ENCODE data around the gene CD58.
A peak's percentile ranks its signal among the peaks of the same experiment; 100 is the strongest.
"Not testable (repeated sequence)": the region's sequence is repeated elsewhere in the genome, so short reads cannot be mapped to it uniquely, and the experiment has no call there.

CD58 gene

DNA sequence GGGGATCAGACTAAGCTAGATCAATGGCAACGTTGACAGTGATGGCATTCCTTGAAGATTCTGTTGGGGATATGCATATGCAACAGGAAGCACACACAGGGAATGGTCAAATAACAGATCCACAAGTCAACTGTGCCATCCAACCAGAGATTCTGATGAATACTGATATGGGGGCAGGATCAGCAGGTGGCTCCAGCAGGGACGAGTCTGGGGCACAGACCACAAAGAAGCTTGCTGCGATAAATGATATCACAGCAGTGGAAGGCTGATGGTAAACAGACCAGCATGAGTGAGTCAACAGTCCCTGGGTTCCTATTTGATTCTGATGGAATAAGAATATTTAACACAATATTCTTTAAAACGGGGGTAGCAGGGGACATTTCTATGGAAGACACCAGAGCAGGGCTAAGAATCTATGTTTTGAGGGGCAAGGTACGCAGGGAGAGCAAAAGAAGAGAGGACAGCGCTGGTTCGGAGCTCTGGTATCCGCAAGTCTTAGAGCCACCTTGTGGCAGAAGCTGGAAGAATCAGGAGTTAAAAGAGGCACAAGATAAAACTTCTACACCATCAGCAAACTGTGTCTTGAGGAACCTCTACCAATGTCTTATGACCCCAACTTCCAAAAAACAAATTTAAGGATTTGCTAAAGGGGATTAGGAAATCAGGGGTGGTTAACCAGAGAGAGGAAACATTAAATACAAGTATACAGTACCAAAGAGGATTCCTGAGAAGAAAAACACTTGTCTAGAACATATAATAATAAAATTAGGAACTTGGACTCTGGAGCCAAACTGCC is 25.3 kb upstream of the CD58 start:
- not testable (repeated sequence) for H3K4me2 ChIP-seq (ENCODE audit: low read length); H4K5ac ChIP-seq (ENCODE audit: low read length); H3K23ac ChIP-seq (ENCODE audit: low read length); H3K56ac ChIP-seq (ENCODE audit: low read length); H3K4me1 ChIP-seq (ENCODE audit: control insufficient read depth, low read depth, low read length); H3K27ac ChIP-seq (ENCODE audit: low read depth, low read length); H3K27me3 ChIP-seq (ENCODE audit: insufficient read depth, low read length, poor library complexity); H3K18ac ChIP-seq (ENCODE audit: low read length); H3K79me1 ChIP-seq (ENCODE audit: low read length); H2BK5ac ChIP-seq (ENCODE audit: low read length); H3K36me3 ChIP-seq (ENCODE audit: control insufficient read depth, insufficient read depth, low read length); H2BK120ac ChIP-seq (ENCODE audit: low read depth, low read length); H3K79me2 ChIP-seq (ENCODE audit: control insufficient read depth, insufficient read depth, low read length); H3K4me3 ChIP-seq (ENCODE audit: low read length); H3K4ac ChIP-seq (ENCODE audit: low read depth, low read length); H3K9ac ChIP-seq (ENCODE audit: low read length); H2BK15ac ChIP-seq (replicated peaks; ENCODE audit: low read depth); H4K8ac ChIP-seq (ENCODE audit: low read depth, low read length); H2AK5ac ChIP-seq (ENCODE audit: low read length)
- DNase-seq: peak; percentile 52
- WGBS (ENCODE audit: extremely low coverage, insufficient coverage, low lambda C conversion rate): no CpG with 5 or more reads among the region's 8 CpGs

DNA sequence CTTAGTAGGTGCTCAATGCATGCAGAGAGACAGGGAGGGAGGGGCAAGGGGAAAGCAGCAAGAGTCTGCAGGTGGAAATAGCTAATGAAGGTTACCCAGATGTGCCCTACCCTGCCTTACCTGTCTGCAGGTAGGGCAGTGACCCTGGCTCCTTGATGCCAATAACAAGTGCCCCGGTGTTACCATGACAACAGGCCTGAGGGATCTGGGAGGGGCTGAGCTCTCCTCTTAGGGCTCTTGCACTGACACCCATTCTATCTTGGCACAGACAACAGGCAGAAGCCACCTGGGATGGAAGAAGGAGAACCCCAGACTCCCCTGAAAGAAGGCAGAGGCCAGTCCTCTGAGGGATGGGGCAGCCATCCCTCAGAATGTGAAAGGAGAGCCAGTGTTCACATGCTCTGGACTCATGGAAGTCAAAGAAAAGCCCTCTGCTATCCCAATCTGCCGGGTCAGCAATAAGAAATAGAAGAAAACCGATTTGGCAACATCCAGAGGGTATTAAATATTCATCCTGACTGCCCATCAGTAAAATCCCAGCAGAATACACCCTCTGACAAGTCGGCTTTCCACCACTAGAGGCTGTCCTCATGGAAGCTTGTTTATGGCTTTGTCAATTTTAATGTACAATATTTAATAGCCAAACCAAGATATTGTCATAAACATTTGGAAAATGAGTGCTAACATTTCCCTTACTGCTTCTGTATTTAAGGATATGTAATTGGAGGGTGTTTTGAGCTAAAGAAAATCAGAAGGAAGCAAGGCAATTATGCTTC is 24.4 kb upstream of the CD58 start:
- H3K36me3 ChIP-seq (ENCODE audit: control insufficient read depth, insufficient read depth, low read length); DNase-seq; H3K27ac ChIP-seq (ENCODE audit: low read depth, low read length); H3K9ac ChIP-seq (ENCODE audit: low read length); H2BK5ac ChIP-seq (ENCODE audit: low read length); H4K8ac ChIP-seq (ENCODE audit: low read depth, low read length); H3K4me2 ChIP-seq (ENCODE audit: low read length); H3K18ac ChIP-seq (ENCODE audit: low read length); H3K56ac ChIP-seq (ENCODE audit: low read length); H3K27me3 ChIP-seq (ENCODE audit: insufficient read depth, low read length, poor library complexity); H4K5ac ChIP-seq (ENCODE audit: low read length); H3K23ac ChIP-seq (ENCODE audit: low read length); H2AK5ac ChIP-seq (ENCODE audit: low read length); H3K79me2 ChIP-seq (ENCODE audit: control insufficient read depth, insufficient read depth, low read length); H3K4me3 ChIP-seq (ENCODE audit: low read length); H2BK15ac ChIP-seq (replicated peaks; ENCODE audit: low read depth); H3K4ac ChIP-seq (ENCODE audit: low read depth, low read length); H3K79me1 ChIP-seq (ENCODE audit: low read length); H3K4me1 ChIP-seq (ENCODE audit: control insufficient read depth, low read depth, low read length); H2BK120ac ChIP-seq (ENCODE audit: low read depth, low read length): not testable (repeated sequence)
- no CpG with 5 or more reads among the region's 4 CpGs for WGBS (ENCODE audit: extremely low coverage, insufficient coverage, low lambda C conversion rate)

DNA sequence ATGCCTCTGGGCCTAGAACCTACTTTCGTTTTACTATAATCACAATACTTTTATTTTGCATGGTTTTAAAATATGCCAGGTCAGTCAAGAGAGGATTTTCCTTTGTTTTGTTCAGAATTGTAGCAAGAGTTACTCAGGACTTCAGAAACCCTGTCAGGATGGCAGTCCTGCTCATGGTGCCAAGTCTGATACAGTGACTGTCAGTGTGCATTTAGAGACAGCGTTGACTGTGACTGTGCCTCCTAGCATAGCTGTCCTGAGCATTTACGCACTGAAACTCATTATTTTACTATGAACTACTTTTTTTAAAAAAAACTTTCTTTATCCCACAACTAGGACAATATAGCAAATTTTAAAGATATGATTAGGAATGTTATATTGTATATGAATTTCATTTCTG is 23.2 kb upstream of the CD58 start:
- H4K5ac ChIP-seq (ENCODE audit: low read length); H3K4me1 ChIP-seq (ENCODE audit: control insufficient read depth, low read depth, low read length); DNase-seq; H3K79me2 ChIP-seq (ENCODE audit: control insufficient read depth, insufficient read depth, low read length); H3K36me3 ChIP-seq (ENCODE audit: control insufficient read depth, insufficient read depth, low read length); H3K4me2 ChIP-seq (ENCODE audit: low read length); H3K27ac ChIP-seq (ENCODE audit: low read depth, low read length); H3K18ac ChIP-seq (ENCODE audit: low read length); H4K8ac ChIP-seq (ENCODE audit: low read depth, low read length); H3K4me3 ChIP-seq (ENCODE audit: low read length); H3K23ac ChIP-seq (ENCODE audit: low read length); H3K56ac ChIP-seq (ENCODE audit: low read length); H2AK5ac ChIP-seq (ENCODE audit: low read length); H2BK120ac ChIP-seq (ENCODE audit: low read depth, low read length); H3K27me3 ChIP-seq (ENCODE audit: insufficient read depth, low read length, poor library complexity); H3K9ac ChIP-seq (ENCODE audit: low read length); H2BK5ac ChIP-seq (ENCODE audit: low read length); H3K4ac ChIP-seq (ENCODE audit: low read depth, low read length); H2BK15ac ChIP-seq (replicated peaks; ENCODE audit: low read depth); H3K79me1 ChIP-seq (ENCODE audit: low read length): not testable (repeated sequence)
- no CpG with 5 or more reads among the region's 3 CpGs for WGBS (ENCODE audit: extremely low coverage, insufficient coverage, low lambda C conversion rate)

DNA sequence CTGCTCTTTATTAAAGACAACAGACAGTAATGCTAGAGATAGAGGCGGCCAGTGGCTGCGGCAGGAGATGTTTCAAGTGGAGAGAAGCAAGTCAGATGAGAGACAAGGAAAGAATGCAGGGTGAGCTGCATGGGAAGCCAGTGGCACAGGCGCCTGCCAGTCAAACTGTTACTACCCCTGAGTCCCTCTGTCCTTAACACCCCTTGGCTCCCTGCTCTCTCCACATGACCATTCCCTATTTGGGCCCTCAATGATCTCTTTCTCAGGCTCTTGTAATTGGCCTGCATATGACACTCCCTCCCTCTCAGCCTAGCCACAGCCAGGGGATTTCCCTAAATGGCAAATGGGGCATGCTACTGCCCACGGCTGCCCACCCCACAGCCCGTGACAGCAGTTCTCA is 22.6 kb upstream of the CD58 start:
- DNase-seq; H4K5ac ChIP-seq (ENCODE audit: low read length); H3K18ac ChIP-seq (ENCODE audit: low read length); H3K36me3 ChIP-seq (ENCODE audit: control insufficient read depth, insufficient read depth, low read length); H3K9ac ChIP-seq (ENCODE audit: low read length); H3K56ac ChIP-seq (ENCODE audit: low read length); H4K8ac ChIP-seq (ENCODE audit: low read depth, low read length); H2BK5ac ChIP-seq (ENCODE audit: low read length); H3K4me1 ChIP-seq (ENCODE audit: control insufficient read depth, low read depth, low read length); H3K79me2 ChIP-seq (ENCODE audit: control insufficient read depth, insufficient read depth, low read length); H3K27me3 ChIP-seq (ENCODE audit: insufficient read depth, low read length, poor library complexity); H3K27ac ChIP-seq (ENCODE audit: low read depth, low read length); H3K4me3 ChIP-seq (ENCODE audit: low read length); H2BK15ac ChIP-seq (replicated peaks; ENCODE audit: low read depth); H3K23ac ChIP-seq (ENCODE audit: low read length); H3K4me2 ChIP-seq (ENCODE audit: low read length); H2AK5ac ChIP-seq (ENCODE audit: low read length); H3K4ac ChIP-seq (ENCODE audit: low read depth, low read length); H2BK120ac ChIP-seq (ENCODE audit: low read depth, low read length); H3K79me1 ChIP-seq (ENCODE audit: low read length): not testable (repeated sequence)
- no CpG with 5 or more reads among the region's 5 CpGs for WGBS (ENCODE audit: extremely low coverage, insufficient coverage, low lambda C conversion rate)

DNA sequence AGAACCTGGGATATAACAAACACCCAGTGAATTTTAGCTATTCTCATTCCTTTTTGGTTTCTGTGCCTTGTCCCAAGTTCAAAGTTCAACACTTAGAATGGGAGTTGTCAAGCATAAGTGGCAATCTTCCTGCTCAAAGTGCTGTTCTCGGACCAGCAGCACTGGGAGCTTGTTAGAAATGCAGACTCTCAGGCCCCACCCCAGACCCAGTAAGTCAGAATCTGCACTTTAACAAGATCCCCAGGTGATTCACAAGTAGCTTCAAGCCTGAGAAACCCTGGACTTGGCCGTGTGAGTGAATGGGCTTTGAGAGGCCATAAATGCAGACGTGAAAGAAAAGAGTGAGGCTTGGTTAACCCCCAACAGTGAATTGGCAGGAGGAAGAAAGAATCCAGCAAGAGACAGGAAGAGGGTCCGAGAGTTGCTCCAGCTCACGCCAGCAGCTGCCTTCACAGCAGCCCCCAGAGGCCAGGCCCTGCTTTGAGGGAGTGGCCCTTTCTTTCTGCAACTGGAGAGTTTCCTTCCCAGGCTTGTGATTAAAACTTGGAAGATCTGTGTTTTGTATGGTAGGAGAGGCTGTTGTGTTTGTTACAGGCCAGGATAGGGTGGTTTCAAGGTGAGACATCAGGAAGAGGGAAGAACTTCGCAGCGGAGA is 21.3 kb upstream of the CD58 start:
- H3K56ac ChIP-seq (ENCODE audit: low read length); H3K27me3 ChIP-seq (ENCODE audit: insufficient read depth, low read length, poor library complexity); H3K27ac ChIP-seq (ENCODE audit: low read depth, low read length); H3K4me3 ChIP-seq (ENCODE audit: low read length); H3K18ac ChIP-seq (ENCODE audit: low read length); H3K23ac ChIP-seq (ENCODE audit: low read length); H2BK15ac ChIP-seq (replicated peaks; ENCODE audit: low read depth); DNase-seq; H4K5ac ChIP-seq (ENCODE audit: low read length); H4K8ac ChIP-seq (ENCODE audit: low read depth, low read length); H3K79me2 ChIP-seq (ENCODE audit: control insufficient read depth, insufficient read depth, low read length); H2BK5ac ChIP-seq (ENCODE audit: low read length); H3K4me1 ChIP-seq (ENCODE audit: control insufficient read depth, low read depth, low read length); H3K4me2 ChIP-seq (ENCODE audit: low read length); H3K4ac ChIP-seq (ENCODE audit: low read depth, low read length); H2AK5ac ChIP-seq (ENCODE audit: low read length); H3K9ac ChIP-seq (ENCODE audit: low read length); H3K36me3 ChIP-seq (ENCODE audit: control insufficient read depth, insufficient read depth, low read length); H2BK120ac ChIP-seq (ENCODE audit: low read depth, low read length); H3K79me1 ChIP-seq (ENCODE audit: low read length): not testable (repeated sequence)
- no CpG with 5 or more reads among the region's 7 CpGs for WGBS (ENCODE audit: extremely low coverage, insufficient coverage, low lambda C conversion rate)
